ENCODE measurements around the gene CDCA4. TPM values are rescaled to one million over a fixed set of nuclear protein-coding genes. Genes with fewer than 3 reads are reported as not detected.
"Not testable (repeated sequence)": the region's sequence is repeated elsewhere in the genome, so short reads cannot be mapped to it uniquely, and the experiment has no call there.

Gene CDCA4
- total and polyA plus RNA-seq, 2 experiments from 2014 or later = 13.6 to 17.1 TPM

GRCh38 chr14:105028251-105028927 is 7.5 kb upstream of the CDCA4 start:
- Histone ChIP-seq H3K4me3 (no peak overlapping the region), H3K9me3 (ENCODE audit: low read depth) (no peaks in the 10 kb centered on the region), H3K27me3 (no peaks in the 10 kb centered on the region), H3K4me2 (no peak overlapping the region), H3K79me2 (no peaks in the 10 kb centered on the region), H4K20me1 (ENCODE audit: insufficient read depth, poor library complexity, severe bottlenecking) (no peaks in the 10 kb centered on the region), H3K4me1 (ENCODE audit: insufficient read depth) (no peaks in the 10 kb centered on the region), H3K36me3 (replicated peaks; ENCODE audit: insufficient read depth, low read depth) (no peaks in the 10 kb centered on the region), H2AFZ (no peak overlapping the region), H3K9me2 (replicated peaks; ENCODE audit: insufficient read depth) (no peaks in the 10 kb centered on the region), H3K27ac (no peak overlapping the region)
- no peak for DNase-seq (ENCODE audit: low spot score)
- no peak for TF ChIP-seq EZH2phosphoT487 (IDR thresholded peaks at IDR 0.05; ENCODE audit: low read depth, severe bottlenecking, unreplicated experiment)
- TF ChIP-seq CTCF (IDR thresholded peaks at IDR 0.05; ENCODE audit: poor library complexity) = no peak
- TF ChIP-seq EZH2 (IDR thresholded peaks at IDR 0.05; ENCODE audit: borderline replicate concordance) = no peak
- WGBS (ENCODE audit: low lambda C conversion rate, missing lambda C conversion rate) = 92% methylated on average over 12 of the region's 12 CpGs

DNA sequence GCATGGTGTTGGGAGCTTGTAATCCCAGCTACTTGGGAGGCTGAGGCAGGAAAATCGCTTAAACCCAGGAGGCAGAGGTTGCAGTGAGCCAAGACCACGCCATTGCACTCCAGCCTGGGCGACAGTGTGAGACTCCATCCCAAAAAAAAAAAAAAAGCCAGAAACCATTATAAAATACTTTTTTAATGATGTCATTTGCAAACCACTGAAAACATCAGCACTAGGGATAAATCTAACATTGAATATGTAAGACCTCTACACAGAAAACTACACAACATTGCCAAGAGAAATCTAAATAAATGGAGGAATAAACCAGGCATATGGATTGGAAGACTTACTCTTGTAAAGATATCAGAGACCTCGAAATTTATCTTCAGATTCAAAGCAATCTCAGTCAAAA is 6.8 kb upstream of the CDCA4 start:
- H3K27ac ChIP-seq; H3K4me2 ChIP-seq; DNase-seq (ENCODE audit: low spot score); H3K4me3 ChIP-seq; H3K4me1 ChIP-seq (ENCODE audit: insufficient read depth); H3K9me2 ChIP-seq (replicated peaks; ENCODE audit: insufficient read depth); H3K9me3 ChIP-seq (ENCODE audit: low read depth); H4K20me1 ChIP-seq (ENCODE audit: insufficient read depth, poor library complexity, severe bottlenecking); H2AFZ ChIP-seq; H3K36me3 ChIP-seq (replicated peaks; ENCODE audit: insufficient read depth, low read depth); H3K79me2 ChIP-seq; H3K27me3 ChIP-seq: not testable (repeated sequence)
- 80% methylated on average over 4 of the region's 4 CpGs for WGBS (ENCODE audit: low lambda C conversion rate, missing lambda C conversion rate)

DNA sequence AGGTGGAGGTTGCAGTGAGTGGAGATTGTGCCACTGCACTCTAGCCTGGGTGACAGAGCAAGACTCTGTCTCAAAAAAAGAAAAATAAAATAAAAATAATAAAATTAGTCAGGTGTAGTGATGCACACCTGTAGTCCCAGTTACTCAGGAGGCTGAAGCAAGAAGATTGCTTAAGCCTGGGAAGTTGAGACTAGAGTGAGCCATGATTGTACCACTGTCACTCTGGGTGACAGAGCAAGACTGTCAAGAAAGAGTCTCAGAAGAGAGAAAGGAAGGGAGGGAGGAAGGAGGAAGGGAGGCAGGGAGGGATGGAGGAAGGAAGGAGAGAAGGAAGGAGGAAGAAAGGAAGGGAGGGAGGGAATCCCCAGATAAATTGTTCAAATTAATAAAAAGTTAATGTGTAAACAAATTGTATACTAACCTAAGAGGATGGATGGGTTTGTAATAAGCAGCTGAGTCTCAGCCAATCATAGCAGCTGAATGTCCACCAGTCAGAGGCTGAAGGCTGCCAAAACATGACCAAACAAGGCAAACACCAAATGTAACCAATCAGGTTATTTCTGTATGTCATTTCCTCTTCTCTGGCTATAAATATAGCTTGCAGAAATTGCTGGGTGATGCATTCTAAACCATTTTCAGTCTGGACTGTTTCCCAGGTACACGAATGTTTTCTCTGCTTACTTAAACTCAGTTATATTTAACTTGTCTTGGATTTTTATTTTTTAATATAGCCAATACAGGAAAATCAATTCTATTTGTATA is 6.1 kb upstream of the CDCA4 start:
- TF ChIP-seq EZH2phosphoT487 (IDR thresholded peaks at IDR 0.05; ENCODE audit: low read depth, severe bottlenecking, unreplicated experiment) (no peak), EZH2 (IDR thresholded peaks at IDR 0.05; ENCODE audit: borderline replicate concordance) (no peak), CTCF (IDR thresholded peaks at IDR 0.05; ENCODE audit: poor library complexity) (no peak)
- Histone ChIP-seq H3K4me3 (no peak overlapping the region), H2AFZ (no peak overlapping the region), H3K4me2 (no peak overlapping the region), H3K9me3 (ENCODE audit: low read depth) (no peaks in the 10 kb centered on the region), H4K20me1 (ENCODE audit: insufficient read depth, poor library complexity, severe bottlenecking) (no peaks in the 10 kb centered on the region), H3K27me3 (no peaks in the 10 kb centered on the region), H3K4me1 (ENCODE audit: insufficient read depth) (no peaks in the 10 kb centered on the region), H3K79me2 (peaks cover 6% of the 10 kb centered on the region), H3K36me3 (replicated peaks; ENCODE audit: insufficient read depth, low read depth) (no peaks in the 10 kb centered on the region), H3K27ac (no peak overlapping the region), H3K9me2 (replicated peaks; ENCODE audit: insufficient read depth) (no peaks in the 10 kb centered on the region)
- DNase-seq (ENCODE audit: low spot score) = no peak
- 63% methylated on average over 1 of the region's 1 CpG for WGBS (ENCODE audit: low lambda C conversion rate, missing lambda C conversion rate)

GRCh38 chr14:105026033-105026785 is 5.3 kb upstream of the CDCA4 start:
- Histone ChIP-seq H3K79me2 (peaks cover 6% of the 10 kb centered on the region), H3K4me2 (no peak overlapping the region), H3K27ac (no peak overlapping the region), H3K9me3 (ENCODE audit: low read depth) (no peaks in the 10 kb centered on the region), H3K9me2 (replicated peaks; ENCODE audit: insufficient read depth) (no peaks in the 10 kb centered on the region), H3K36me3 (replicated peaks; ENCODE audit: insufficient read depth, low read depth) (no peaks in the 10 kb centered on the region), H3K27me3 (no peaks in the 10 kb centered on the region), H2AFZ (no peak overlapping the region), H3K4me1 (ENCODE audit: insufficient read depth) (no peaks in the 10 kb centered on the region), H4K20me1 (ENCODE audit: insufficient read depth, poor library complexity, severe bottlenecking) (no peaks in the 10 kb centered on the region), H3K4me3 (no peak overlapping the region)
- DNase-seq (ENCODE audit: low spot score) = no peak
- WGBS (ENCODE audit: low lambda C conversion rate, missing lambda C conversion rate) = 94% methylated on average over 16 of the region's 16 CpGs
- TF ChIP-seq EZH2 (IDR thresholded peaks at IDR 0.05; ENCODE audit: borderline replicate concordance) (no peak), CTCF (IDR thresholded peaks at IDR 0.05; ENCODE audit: poor library complexity) (no peak), EZH2phosphoT487 (IDR thresholded peaks at IDR 0.05; ENCODE audit: low read depth, severe bottlenecking, unreplicated experiment) (no peak)

Data from hepatocyte (in vitro differentiated cells).